ENCODE data around the gene SERGEF. TPM values are rescaled to one million over a fixed set of nuclear protein-coding genes. Genes with fewer than 3 reads are reported as not detected.
A peak's percentile ranks its signal among the peaks of the same experiment; 100 is the strongest.

SERGEF gene
- total and polyA plus RNA-seq, 2 of the 13 experiments (the other 11 are each of a cell fraction or from before 2014, with no cell fraction given), result 54.5 to 114 TPM

DNA sequence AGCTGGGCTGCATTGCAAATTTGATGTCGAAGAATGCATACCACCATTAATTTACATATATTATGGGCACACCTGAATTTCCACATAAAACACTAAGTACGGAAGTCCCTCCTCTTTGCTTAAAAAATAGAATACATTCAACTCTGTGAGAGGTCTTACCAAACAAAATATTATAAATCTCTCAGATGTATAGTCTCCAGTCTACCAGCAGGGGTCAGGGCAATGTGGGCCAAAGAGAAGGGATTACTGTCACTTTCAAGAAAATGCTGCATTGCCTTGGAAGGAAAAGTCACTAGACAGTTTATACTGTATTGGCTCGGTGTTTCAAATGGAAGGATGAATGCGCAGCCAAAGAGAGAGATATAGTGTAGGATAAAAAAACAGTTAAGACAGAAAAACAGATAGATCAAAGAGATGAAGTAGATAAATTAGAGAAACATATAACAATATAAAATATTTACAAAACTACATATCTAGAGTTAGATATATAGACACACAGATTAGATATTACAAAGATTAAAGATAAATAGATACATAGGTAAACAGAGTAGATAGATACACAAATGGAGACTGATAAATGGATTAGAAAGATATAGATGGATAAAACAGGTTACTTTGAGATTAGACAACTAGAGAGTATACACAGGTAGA, 20.9 kb downstream of the SERGEF start (continued):
- TF ChIP-seq MXI1 (IDR thresholded peaks at IDR 0.05; ENCODE audit: borderline replicate concordance, low read depth, low read length), result no peak
- TF ChIP-seq SYNCRIP (IDR thresholded peaks at IDR 0.05; ENCODE audit: insufficient read depth, low read depth, low read length), result no peak
- peak; percentile 73 for TF ChIP-seq STAG1 (CRISPR knock-in tag; IDR thresholded peaks at IDR 0.05)
- peak; percentile 61 for TF ChIP-seq SMC3 (IDR thresholded peaks at IDR 0.05; ENCODE audit: low read length)
- TF ChIP-seq, protein P1, sequence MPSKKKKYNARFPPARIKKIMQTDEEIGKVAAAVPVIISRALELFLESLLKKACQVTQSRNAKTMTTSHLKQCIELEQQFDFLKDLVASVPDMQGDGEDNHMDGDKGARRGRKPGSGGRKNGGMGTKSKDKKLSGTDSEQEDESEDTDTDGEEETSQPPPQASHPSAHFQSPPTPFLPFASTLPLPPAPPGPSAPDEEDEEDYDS (CRISPR knock-in tag; IDR thresholded peaks at IDR 0.05), result 0 out of 2 replicates have a peak, but pooled peaks have one; percentile 23

DNA sequence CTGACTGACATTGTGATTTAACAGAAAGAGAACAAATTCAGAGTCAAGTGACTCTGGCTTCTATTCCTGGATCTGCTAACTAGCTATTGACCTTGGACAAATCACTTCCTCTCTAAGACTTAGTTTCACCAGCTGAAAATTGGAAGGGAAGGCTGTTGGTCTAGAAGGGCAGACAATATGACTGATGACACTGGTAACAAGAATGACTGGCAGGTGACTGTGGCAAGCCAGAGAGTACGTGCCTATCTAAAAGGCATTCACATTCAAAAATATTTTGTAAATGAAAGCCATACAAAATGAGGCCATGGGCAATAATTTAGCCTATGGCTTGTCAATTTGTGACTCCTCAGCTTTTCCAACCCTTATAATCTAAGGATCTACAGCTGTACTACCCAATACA, 23.5 kb downstream of the SERGEF start:
- H2AFZ ChIP-seq (ENCODE audit: low read length), result no peak overlapping the region
- no peaks in the 10 kb centered on the region for H4K20me1 ChIP-seq (ENCODE audit: insufficient read depth, low read length)
- FAIRE-seq (no peak), ATAC-seq (no peak), DNase-seq (ENCODE audit: low spot score) (no peak)
- 87% methylated on average over 1 of the region's 1 CpG for WGBS (ENCODE audit: low lambda C conversion rate)
- no peak overlapping the region for H3K4me3 ChIP-seq (replicated peaks in 1 of 3; ENCODE audit: insufficient read depth in 1 of 3, low read depth in 2 of 3, low read length in 3 of 3)
- ChIA-PET POLR2A (interaction anchor here (0.9 to 4.7 kb wide), 2 partner anchors 11 to 13 kb away, joined by 3 to 34 read pairs; no protein-coding TSS in a partner anchor), CTCF (ENCODE audit: low intra/inter-chr PET ratio, low total read pairs) (no interaction called here)
- in situ Hi-C loops (cut with HindIII; ENCODE audit: extremely low pct_ligation_motif_present, low pct_unique_long_range_greater_than_20kb), result no loop called here
- H3K27me3 ChIP-seq (ENCODE audit: control insufficient read depth in 1 of 2, insufficient read depth in 2 of 2, low read length in 2 of 2), result no peaks in the 10 kb centered on the region
- H3K79me2 ChIP-seq (ENCODE audit: insufficient read depth, low read length), result no peaks in the 10 kb centered on the region
- H3K9me3 ChIP-seq (ENCODE audit: low read length), result no peaks in the 10 kb centered on the region
- H3K36me3 ChIP-seq (replicated peaks in 1 of 2; ENCODE audit: control insufficient read depth in 1 of 2, insufficient read depth in 2 of 2, low read length in 2 of 2), result peaks cover 5 to 30% of the 10 kb centered on the region in 2 experiments; a peak in 4 of 5 replicates
- peak overlapping the region; percentile 79 for H3K27ac ChIP-seq (ENCODE audit: extremely low read length, insufficient read depth, low read length)
- intact Hi-C loops (cut with micrococcal nuclease; ENCODE audit: unreplicated experiment), result no loop called here
- TF ChIP-seq CC2D1A (CRISPR knock-in tag; IDR thresholded peaks at IDR 0.05) (no peak), PAF1 (CRISPR knock-in tag; IDR thresholded peaks at IDR 0.05) (no peak), CCDC6 (CRISPR knock-in tag; IDR thresholded peaks at IDR 0.05) (no peak), KMT2B (CRISPR knock-in tag; IDR thresholded peaks at IDR 0.05) (no peak)
- TF ChIP-seq, protein P2, sequence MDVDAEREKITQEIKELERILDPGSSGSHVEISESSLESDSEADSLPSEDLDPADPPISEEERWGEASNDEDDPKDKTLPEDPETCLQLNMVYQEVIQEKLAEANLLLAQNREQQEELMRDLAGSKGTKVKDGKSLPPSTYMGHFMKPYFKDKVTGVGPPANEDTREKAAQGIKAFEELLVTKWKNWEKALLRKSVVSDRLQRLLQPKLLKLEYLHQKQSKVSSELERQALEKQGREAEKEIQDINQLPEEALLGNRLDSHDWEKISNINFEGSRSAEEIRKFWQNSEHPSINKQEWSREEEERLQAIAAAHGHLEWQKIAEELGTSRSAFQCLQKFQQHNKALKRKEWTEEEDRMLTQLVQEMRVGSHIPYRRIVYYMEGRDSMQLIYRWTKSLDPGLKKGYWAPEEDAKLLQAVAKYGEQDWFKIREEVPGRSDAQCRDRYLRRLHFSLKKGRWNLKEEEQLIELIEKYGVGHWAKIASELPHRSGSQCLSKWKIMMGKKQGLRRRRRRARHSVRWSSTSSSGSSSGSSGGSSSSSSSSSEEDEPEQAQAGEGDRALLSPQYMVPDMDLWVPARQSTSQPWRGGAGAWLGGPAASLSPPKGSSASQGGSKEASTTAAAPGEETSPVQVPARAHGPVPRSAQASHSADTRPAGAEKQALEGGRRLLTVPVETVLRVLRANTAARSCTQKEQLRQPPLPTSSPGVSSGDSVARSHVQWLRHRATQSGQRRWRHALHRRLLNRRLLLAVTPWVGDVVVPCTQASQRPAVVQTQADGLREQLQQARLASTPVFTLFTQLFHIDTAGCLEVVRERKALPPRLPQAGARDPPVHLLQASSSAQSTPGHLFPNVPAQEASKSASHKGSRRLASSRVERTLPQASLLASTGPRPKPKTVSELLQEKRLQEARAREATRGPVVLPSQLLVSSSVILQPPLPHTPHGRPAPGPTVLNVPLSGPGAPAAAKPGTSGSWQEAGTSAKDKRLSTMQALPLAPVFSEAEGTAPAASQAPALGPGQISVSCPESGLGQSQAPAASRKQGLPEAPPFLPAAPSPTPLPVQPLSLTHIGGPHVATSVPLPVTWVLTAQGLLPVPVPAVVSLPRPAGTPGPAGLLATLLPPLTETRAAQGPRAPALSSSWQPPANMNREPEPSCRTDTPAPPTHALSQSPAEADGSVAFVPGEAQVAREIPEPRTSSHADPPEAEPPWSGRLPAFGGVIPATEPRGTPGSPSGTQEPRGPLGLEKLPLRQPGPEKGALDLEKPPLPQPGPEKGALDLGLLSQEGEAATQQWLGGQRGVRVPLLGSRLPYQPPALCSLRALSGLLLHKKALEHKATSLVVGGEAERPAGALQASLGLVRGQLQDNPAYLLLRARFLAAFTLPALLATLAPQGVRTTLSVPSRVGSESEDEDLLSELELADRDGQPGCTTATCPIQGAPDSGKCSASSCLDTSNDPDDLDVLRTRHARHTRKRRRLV (CRISPR knock-in tag; IDR thresholded peaks at IDR 0.05), result no peak
- TF ChIP-seq, protein P3, sequence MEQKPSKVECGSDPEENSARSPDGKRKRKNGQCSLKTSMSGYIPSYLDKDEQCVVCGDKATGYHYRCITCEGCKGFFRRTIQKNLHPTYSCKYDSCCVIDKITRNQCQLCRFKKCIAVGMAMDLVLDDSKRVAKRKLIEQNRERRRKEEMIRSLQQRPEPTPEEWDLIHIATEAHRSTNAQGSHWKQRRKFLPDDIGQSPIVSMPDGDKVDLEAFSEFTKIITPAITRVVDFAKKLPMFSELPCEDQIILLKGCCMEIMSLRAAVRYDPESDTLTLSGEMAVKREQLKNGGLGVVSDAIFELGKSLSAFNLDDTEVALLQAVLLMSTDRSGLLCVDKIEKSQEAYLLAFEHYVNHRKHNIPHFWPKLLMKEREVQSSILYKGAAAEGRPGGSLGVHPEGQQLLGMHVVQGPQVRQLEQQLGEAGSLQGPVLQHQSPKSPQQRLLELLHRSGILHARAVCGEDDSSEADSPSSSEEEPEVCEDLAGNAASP (CRISPR knock-in tag; IDR thresholded peaks at IDR 0.05; ENCODE audit: borderline replicate concordance), result no peak
- H3K4me1 ChIP-seq (ENCODE audit: insufficient read depth, low read length), result peaks cover 72% of the 10 kb centered on the region
- BruUV-seq (replicated peaks), result no TSS peak
- H3K9ac ChIP-seq (ENCODE audit: insufficient read depth, low read depth, low read length), result no peak overlapping the region
- no peak overlapping the region for H3K4me2 ChIP-seq (ENCODE audit: low read depth, low read length)
